HCT116 (cell line): ENCODE results near the gene AFAP1L1.

ENCODE experiments used
- CTCF ChIP-seq, 3 experiments: fragments of 200-600 bp in 1 of 3; sonication (generic) in 1 of 3; IDR thresholded peaks in 2 of 3; conservative IDR thresholded peaks in 1 of 3; 2 replicates each; pipeline ENCODE4 v1.5.1; 2012 to 2017; ENCODE audit warnings: low read depth in 2 of 3, low read length in 2 of 3, antibody characterized with exemption in 1 of 3, borderline replicate concordance in 1 of 3, control low read depth in 1 of 3, mild to moderate bottlenecking in 1 of 3, mixed read lengths in 1 of 3, mixed run types in 1 of 3, moderate library complexity in 1 of 3; ENCODE audit not compliant: insufficient read depth in 1 of 3
- EZH2 ChIP-seq: fragments of 200-600 bp; sonication (generic); IDR thresholded peaks from 2 replicates; pipeline ENCODE4 v1.6.1; 2017; ENCODE audit warnings: antibody characterized with exemption, mixed run types
- JUND ChIP-seq: IDR thresholded peaks from 2 replicates; pipeline ENCODE4 v1.6.1; 2012
- POLR2A ChIP-seq: IDR thresholded peaks from 2 replicates; pipeline ENCODE4 v1.7.0; 2011; ENCODE audit warnings: borderline replicate concordance; ENCODE audit not compliant: insufficient read depth, insufficient read length; ENCODE audit errors: extremely low read depth
- POLR2AphosphoS5 ChIP-seq: IDR thresholded peaks from 2 replicates; pipeline ENCODE4 v1.6.1; 2011; ENCODE audit warnings: mild to moderate bottlenecking, low read depth, low read length, moderate library complexity
- YY1 ChIP-seq: IDR thresholded peaks from 2 replicates; pipeline ENCODE4 v1.6.1; 2011; ENCODE audit warnings: low read length, low read depth, moderate library complexity, mild to moderate bottlenecking; ENCODE audit not compliant: insufficient replicate concordance; ENCODE audit errors: extremely low read depth
- ZNF274 ChIP-seq: fragments of 200-500 bp; sonication (Bioruptor generic); IDR thresholded peaks from 2 replicates; pipeline ENCODE4 v1.6.1; 2014; ENCODE audit warnings: mild to moderate bottlenecking, low read depth, low read length, inconsistent platforms

GRCh38 chr5:149242339-149242738, 29.3 kb upstream of the AFAP1L1 start:
- TF ChIP-seq ZNF274, result no peak
- TF ChIP-seq CTCF (IDR thresholded peaks at IDR 0.05 in 2 of 3, conservative IDR thresholded peaks at IDR 0.05 in 1 of 3; ENCODE audit: borderline replicate concordance in 1 of 3, insufficient read depth in 1 of 3, low read depth in 2 of 3, low read length in 2 of 3), result no peak
- no peak for TF ChIP-seq POLR2AphosphoS5
- no peak for TF ChIP-seq POLR2A
- TF ChIP-seq EZH2, result no peak
- TF ChIP-seq JUND, result no peak
- no peak for TF ChIP-seq YY1
